ENCODE measurements around the gene VWA5A. TPM values are rescaled to one million over a fixed set of nuclear protein-coding genes. Genes with fewer than 3 reads are reported as not detected.

The VWA5A gene
- total RNA-seq, 2 donors from 2014 or later, result 38.3 to 65.4 TPM

DNA sequence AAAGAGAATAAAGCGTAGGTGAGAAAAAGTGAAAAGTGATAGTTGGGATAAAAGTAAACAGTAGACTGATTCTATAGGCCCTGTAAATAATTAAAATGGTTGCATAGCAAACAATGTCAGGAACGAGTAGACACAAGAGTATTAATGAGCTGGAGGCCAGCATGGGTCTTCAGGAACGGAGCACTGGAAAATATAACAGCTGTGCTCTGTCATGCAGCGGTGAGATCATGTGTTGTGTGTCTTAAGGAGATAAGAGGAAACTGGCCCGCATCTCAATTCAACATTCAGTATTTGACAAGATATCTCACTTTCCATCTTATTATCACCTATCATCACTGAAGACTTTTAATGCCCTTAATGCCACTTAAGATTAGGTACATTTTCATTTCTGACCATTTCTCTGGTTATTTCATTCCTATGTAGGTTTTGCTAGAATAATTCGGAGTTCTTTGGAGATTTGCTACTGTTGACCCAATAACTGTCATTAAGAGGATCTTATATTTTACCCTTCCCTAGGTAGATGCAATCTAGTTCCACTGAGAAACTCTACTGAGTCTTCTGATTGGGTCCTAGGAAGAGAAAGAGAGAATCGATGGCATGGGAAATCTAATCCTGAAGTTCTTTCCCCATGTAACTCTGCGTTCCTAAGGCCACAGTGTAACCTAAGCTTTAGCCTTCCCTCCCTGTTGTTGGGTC is 35.5 kb upstream of the VWA5A start:
- Mint-ChIP-seq H3K9me3 (no peaks in the 10 kb centered on the region), H3K4me1 (peaks cover 20% of the 10 kb centered on the region), H3K36me3 (ENCODE audit: low read depth) (no peaks in the 10 kb centered on the region), H3K4me3 (no peak overlapping the region), H3K27me3 (ENCODE audit: insufficient read depth) (peaks cover 2% of the 10 kb centered on the region), H3K27ac (no peak overlapping the region)
- H3K4me3 ChIP-seq (ENCODE audit: low read length), result no peak overlapping the region
- no peak overlapping the region for H3K9ac ChIP-seq (ENCODE audit: extremely low read depth, low read length, poor library complexity, severe bottlenecking)
- DNase-seq, result no peak
- no peaks in the 10 kb centered on the region for H3K4me1 ChIP-seq (ENCODE audit: control insufficient read depth, insufficient read depth, low read length)
- TF ChIP-seq, protein P1, sequence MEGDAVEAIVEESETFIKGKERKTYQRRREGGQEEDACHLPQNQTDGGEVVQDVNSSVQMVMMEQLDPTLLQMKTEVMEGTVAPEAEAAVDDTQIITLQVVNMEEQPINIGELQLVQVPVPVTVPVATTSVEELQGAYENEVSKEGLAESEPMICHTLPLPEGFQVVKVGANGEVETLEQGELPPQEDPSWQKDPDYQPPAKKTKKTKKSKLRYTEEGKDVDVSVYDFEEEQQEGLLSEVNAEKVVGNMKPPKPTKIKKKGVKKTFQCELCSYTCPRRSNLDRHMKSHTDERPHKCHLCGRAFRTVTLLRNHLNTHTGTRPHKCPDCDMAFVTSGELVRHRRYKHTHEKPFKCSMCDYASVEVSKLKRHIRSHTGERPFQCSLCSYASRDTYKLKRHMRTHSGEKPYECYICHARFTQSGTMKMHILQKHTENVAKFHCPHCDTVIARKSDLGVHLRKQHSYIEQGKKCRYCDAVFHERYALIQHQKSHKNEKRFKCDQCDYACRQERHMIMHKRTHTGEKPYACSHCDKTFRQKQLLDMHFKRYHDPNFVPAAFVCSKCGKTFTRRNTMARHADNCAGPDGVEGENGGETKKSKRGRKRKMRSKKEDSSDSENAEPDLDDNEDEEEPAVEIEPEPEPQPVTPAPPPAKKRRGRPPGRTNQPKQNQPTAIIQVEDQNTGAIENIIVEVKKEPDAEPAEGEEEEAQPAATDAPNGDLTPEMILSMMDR (conservative IDR thresholded peaks at IDR 0.05), result no peak
- no peaks in the 10 kb centered on the region for H3K27me3 ChIP-seq (ENCODE audit: control insufficient read depth, insufficient read depth, low read length, poor library complexity, severe bottlenecking)
- H3K36me3 ChIP-seq (ENCODE audit: control insufficient read depth, insufficient read depth, low read length), result no peaks in the 10 kb centered on the region
- no peak overlapping the region for H3K27ac ChIP-seq (ENCODE audit: low read depth, low read length)
- H3K9me3 ChIP-seq (ENCODE audit: control insufficient read depth, low read length), result no peaks in the 10 kb centered on the region
- 93 to 94% methylated on average over 5 to 8 of the region's 8 CpGs for WGBS, 2 experiments (ENCODE audit: insufficient coverage in 1 of 2, insufficient read length in 1 of 2)

DNA sequence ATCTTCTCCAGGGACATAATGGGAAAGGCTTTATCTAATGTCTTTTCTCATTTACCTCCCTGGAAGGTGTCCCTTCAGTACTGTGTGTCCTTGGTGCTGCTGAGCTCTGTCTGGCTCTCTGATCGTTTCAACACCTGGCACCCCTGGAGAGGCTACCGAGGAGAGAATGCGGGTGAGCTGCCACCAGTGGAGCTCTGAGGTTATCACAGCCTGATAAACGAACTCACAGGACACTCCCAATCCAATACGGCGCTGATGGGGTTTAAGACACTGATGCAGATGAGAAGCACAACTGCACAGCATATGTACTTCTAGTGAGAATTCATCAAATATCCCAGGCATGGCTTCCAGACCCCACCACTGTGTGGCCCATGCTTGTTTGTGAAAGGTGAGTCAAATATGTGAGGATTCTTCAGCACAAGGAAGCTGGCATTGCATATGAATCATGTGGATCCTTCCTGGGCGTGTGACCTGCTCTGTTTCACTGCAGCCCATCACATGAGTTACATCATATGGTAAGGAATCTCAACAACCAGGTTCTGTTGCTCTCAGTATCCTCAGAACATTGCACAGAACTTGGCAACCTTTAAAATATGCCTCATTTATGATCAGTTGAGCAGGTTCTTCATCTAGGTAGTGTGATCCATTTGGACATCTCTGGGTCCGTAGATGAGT is 34.8 kb upstream of the VWA5A start:
- Mint-ChIP-seq H3K9me3 (no peaks in the 10 kb centered on the region), H3K27ac (no peak overlapping the region), H3K36me3 (ENCODE audit: low read depth) (no peaks in the 10 kb centered on the region), H3K4me1 (peaks cover 20% of the 10 kb centered on the region), H3K27me3 (ENCODE audit: insufficient read depth) (no peaks in the 10 kb centered on the region), H3K4me3 (no peak overlapping the region)
- no peak overlapping the region for H3K27ac ChIP-seq (ENCODE audit: low read depth, low read length)
- no peak overlapping the region for H3K9ac ChIP-seq (ENCODE audit: extremely low read depth, low read length, poor library complexity, severe bottlenecking)
- DNase-seq, result peak; percentile 51
- no peaks in the 10 kb centered on the region for H3K9me3 ChIP-seq (ENCODE audit: control insufficient read depth, low read length)
- TF ChIP-seq, protein P1 (conservative IDR thresholded peaks at IDR 0.05), result peak; percentile 17
- no peaks in the 10 kb centered on the region for H3K4me1 ChIP-seq (ENCODE audit: control insufficient read depth, insufficient read depth, low read length)
- H3K27me3 ChIP-seq (ENCODE audit: control insufficient read depth, insufficient read depth, low read length, poor library complexity, severe bottlenecking), result no peaks in the 10 kb centered on the region
- no peaks in the 10 kb centered on the region for H3K36me3 ChIP-seq (ENCODE audit: control insufficient read depth, insufficient read depth, low read length)
- no peak overlapping the region for H3K4me3 ChIP-seq (ENCODE audit: low read length)
- 81 to 89% methylated on average over 4 to 8 of the region's 8 CpGs for WGBS, 2 experiments (ENCODE audit: insufficient coverage in 1 of 2, insufficient read length in 1 of 2)

DNA sequence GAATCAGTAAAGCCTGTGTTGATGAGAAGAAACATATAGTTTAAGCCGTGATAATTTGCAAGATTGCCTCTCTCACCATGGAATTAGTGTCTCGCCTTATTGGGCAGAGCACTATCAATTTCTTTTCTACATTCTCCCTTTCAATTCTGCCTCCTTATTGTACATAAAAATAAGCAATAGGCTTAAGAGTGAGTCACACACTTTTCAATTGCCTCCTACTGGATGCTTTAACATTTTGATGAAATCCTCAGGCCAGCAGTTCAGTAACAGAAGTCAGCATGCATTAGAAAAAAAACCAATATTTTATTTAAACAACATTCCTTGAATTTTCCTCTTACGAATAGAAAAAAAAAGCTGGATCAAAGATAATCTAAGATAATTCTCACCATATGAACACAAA is 33.8 kb upstream of the VWA5A start:
- no peaks in the 10 kb centered on the region for H3K9me3 ChIP-seq (ENCODE audit: control insufficient read depth, low read length)
- no peak for DNase-seq
- H3K9ac ChIP-seq (ENCODE audit: extremely low read depth, low read length, poor library complexity, severe bottlenecking), result no peak overlapping the region
- H3K27ac Mint-ChIP-seq, result no peak overlapping the region
- no peaks in the 10 kb centered on the region for H3K27me3 Mint-ChIP-seq (ENCODE audit: insufficient read depth)
- no peaks in the 10 kb centered on the region for H3K36me3 ChIP-seq (ENCODE audit: control insufficient read depth, insufficient read depth, low read length)
- H3K4me3 Mint-ChIP-seq, result no peak overlapping the region
- no peak overlapping the region for H3K27ac ChIP-seq (ENCODE audit: low read depth, low read length)
- TF ChIP-seq, protein P1 (conservative IDR thresholded peaks at IDR 0.05), result no peak
- H3K4me3 ChIP-seq (ENCODE audit: low read length), result no peak overlapping the region
- peaks cover 20% of the 10 kb centered on the region for H3K4me1 Mint-ChIP-seq
- WGBS, 2 experiments (ENCODE audit: insufficient coverage in 1 of 2, insufficient read length in 1 of 2), result 95 to 100% methylated on average over 1 to 3 of the region's 3 CpGs
- no peaks in the 10 kb centered on the region for H3K27me3 ChIP-seq (ENCODE audit: control insufficient read depth, insufficient read depth, low read length, poor library complexity, severe bottlenecking)
- H3K9me3 Mint-ChIP-seq, result no peaks in the 10 kb centered on the region
- H3K4me1 ChIP-seq (ENCODE audit: control insufficient read depth, insufficient read depth, low read length), result no peaks in the 10 kb centered on the region
- no peaks in the 10 kb centered on the region for H3K36me3 Mint-ChIP-seq (ENCODE audit: low read depth)
